Stimulated activated CD4-positive, alpha-beta T cell treated with anti-CD3 and anti-CD28 coated beads, Interleukin-4, amount 100 ng/mL, for 48 hours (primary cell): ENCODE data around the gene SIL1.
"Not testable (repeated sequence)": the region's sequence is repeated elsewhere in the genome, so short reads cannot be mapped to it uniquely, and the experiment has no call there.

Experiments
- DNase-seq, 2 donors: peaks; one replicate each; pipeline ENCODE4 v3.0.0-alpha.2; 2020; ENCODE audit warnings: low read depth in 2 of 2

Gene SIL1

GRCh38 chr5:139108063-139108824 is 89.9 kb downstream of the SIL1 start:
- DNase-seq, result no peak

DNA sequence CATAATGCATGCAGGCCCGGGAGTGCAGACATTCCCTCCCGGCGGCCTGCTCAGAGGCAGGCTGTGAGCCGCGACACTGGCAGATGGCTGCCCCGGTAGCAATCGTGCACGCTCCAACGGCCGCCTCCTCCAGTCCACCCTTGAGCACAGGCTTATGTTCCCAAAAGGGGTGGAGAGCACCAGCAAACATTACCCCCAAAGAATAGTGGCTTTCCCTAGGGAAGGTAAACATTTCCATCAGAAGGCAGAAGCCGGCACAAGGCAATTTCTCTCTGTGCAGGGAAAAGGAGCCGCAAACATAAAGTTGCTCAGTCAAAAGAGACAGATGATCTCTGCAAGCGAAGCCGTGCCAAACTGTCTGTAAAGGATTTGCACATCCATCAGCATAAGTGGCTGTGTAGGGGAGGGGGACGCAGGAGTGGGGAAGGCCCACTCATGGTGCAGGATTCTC is 92.5 kb downstream of the SIL1 start:
- no peak for DNase-seq

DNA sequence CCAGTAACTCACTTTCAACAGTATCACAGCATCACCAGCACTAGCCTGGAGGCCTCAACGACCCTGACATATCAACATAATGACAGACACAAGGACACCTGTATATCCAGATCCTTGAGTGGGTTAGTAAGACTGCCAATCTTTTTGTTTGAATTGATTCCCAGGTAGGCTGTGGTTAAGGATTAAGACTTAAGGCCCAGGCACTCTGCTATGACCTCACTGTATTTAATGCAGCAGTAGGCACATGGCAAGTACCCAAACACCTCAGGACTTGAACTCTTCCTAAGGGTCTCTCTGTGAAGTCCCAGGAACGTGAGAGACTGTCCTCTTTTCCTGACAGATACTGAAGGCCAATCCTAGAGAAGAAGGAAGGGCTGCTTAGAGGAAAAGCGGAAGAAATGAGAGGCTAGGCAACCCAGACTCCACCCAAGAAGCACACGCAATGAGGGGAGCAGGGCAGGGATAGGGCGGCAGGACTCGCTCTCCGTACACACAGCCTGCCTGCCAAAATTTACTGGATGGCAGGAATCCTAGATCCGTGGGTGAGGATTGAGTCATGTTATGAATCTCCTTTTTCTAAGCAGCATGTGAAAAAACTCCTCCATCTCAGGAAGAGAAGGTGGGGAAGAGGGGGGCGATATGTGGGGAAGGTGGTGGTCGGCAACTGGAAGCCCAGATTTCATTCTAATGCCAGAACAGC is 93.4 kb downstream of the SIL1 start:
- no peak for DNase-seq

DNA sequence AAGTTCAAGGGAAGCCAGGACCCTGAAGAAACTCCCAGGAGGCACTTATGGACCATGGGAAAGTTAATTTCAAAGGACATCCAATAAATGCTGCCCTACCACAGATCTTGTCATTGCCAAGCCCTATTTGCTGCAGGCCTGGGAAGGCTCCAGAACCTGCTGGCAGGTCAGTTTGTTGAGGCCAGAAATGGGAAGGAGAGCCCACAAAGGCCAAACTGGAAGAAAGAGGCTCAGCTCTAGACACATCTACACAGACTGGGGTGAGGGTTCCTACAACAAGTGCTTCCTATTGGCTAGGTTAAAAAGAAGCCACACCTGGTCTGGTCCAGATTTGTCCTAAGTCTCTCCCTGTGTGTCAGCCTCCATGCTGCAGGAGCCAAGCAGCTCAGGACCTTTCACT is 94.4 kb downstream of the SIL1 start:
- no peak for DNase-seq

DNA sequence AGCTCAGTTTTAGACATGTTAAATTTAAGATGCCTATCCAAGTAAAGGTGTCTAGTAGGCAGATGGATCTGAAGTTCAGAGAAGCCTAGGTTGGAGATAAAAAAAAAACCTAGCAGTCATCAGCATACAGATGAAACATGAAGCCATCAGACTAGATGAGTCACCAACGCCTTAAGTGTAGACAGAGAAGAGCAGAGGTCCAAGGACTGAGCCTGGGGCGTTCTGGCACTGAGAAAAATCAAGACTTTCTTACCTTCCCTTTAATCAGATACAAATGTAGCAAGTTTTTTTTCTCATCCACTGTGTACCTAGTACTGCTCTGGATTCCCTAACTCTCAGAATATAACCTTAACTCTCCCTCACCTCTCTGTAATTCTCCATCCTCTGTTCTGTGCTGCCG is 97.3 kb downstream of the SIL1 start:
- DNase-seq, result no peak

DNA sequence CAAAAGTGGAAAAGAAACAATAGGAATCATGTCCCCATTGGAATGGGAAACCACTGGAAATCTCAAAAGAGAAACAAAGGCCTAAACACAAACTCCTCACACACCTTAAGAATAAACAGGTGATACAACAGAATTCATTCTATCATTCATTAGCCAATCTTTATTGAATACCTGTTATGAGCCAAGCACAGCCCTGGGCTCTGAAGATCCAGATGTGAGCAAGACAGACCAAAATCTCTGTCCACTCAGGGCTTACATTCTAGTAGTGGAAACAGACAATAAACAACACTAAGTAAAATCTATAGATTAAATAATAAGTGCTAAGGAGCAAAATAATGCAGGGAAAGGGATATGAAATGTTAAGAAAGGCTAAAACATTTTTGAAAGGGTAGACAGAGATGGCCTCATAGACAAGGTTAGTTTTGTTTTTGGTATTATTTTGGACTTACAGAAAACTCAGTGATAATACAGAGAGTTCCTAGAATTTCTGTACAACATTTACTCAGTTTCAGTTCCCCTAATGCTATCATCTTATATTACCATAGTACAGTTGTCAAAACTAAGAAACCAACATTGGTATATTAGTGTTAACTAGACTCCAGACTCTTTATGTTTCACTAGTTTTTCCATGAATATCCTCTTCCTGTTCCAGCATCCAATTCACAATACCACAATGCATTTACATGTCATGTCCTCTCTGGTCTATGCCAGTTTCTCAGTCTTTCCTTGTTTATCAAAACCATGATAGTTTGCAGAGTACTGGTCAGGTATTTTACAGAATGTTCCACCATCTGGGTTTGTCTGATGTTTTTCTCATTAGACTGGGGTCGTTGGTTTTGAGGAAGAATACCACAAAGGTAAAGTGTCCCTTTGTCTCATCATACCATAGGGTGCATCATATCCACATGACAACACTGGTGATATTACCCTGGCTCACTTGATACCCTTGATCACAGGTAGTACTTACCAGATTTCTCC is 103.7 kb downstream of the SIL1 start:
- DNase-seq, result no peak

- no peak for DNase-seq
These were observed 105.3 kb downstream of the SIL1 start for GRCh38 chr5:139092741-139093343.

GRCh38 chr5:139091439-139092156 is 106.6 kb downstream of the SIL1 start:
- DNase-seq, result no peak

GRCh38 chr5:139090581-139090980 is 107.6 kb downstream of the SIL1 start:
- DNase-seq, result no peak

DNA sequence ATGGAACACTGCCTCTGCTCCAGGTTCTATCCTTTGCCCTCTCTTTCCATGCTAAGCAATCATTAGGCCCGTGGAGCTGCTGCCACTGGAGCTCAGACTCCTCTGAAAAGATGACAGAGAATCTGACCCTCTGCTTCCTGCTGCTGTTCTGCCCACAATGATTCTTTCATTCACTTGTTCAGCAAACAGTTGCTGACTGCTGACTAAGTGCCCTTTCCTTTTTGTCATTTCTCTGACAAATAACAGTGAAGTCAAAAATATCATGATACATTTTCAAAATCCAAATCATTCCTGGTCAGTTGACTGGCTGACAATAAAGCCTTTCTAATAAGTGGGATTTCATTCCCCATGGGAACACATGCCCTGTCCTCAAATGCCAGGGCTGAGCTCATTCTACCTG is 110.1 kb downstream of the SIL1 start:
- DNase-seq, result no peak

DNA sequence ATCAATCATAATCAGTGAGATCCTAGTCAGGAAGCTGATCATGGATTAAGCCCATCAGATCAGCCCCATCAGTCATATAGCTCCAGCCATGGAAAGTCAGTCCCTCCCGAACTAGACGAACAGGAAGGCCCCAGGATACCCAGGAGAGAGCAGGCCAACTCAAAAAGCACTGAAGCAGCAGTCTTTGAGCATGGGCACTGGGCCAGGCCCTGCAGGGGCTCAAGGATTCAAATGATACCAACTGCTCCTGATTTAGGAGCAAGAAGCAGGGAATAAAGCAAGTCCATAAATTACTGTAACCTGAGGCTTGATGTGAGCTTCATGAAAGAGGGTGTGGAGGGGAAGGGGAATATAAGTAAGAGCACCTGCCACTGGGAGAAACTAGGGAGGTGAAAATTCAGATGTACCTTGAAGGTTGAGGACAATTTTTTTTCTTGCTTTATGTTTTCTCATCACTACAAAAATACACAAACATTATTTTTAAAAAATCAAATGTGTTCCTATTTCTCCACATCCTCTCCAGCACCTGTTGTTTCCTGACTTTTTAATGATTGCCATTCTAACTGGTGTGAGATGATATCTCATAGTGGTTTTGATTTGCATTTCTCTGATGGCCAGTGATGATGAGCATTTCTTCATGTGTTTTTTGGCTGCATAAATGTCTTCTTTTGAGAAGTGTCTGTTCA is 115.2 kb downstream of the SIL1 start:
- DNase-seq, result no peak

GRCh38 chr5:139079991-139080610 is 118.1 kb downstream of the SIL1 start:
- no peak for DNase-seq

GRCh38 chr5:139079225-139079990 is 118.8 kb downstream of the SIL1 start:
- DNase-seq, result no peak

- no peak for DNase-seq
These were observed 119.8 kb downstream of the SIL1 start for GRCh38 chr5:139078345-139078744.

DNA sequence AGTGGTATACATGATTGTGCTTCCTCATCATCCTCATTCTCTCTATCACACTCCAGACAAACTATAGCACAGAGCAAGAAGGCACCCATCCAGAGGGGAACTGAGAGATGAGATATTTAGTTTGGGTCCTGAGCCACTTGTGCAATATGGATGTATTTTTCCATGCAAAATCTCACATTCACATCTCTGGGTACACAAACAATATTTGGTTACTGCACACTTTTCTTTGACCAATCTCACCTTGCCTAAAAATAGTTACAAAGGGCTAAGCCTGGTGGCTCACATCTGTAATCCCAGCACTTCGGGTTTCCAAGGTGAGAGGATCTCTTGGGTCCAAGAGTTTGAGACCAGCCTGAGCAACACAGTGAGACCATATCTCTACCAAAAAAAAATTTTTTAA is 120.3 kb downstream of the SIL1 start:
- DNase-seq, result no peak

DNA sequence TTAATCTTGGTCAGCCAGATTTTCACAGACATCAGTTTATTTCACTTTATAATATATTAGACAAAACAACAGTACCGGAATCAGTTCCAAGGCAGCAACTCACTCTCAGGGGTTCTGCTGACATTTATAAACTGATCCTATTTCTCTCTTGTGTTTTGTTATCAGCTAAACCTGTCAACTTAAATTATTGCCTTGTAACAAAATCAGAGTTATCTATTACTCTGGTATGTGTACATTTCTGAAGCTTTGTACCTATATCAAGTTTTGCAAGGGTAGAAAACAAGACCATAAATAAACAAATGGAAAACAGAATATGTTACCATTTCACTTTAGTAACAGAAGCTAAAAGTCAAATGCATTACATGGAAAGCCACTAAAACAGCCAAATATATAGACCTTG is 122.1 kb downstream of the SIL1 start:
- DNase-seq, result no peak

DNA sequence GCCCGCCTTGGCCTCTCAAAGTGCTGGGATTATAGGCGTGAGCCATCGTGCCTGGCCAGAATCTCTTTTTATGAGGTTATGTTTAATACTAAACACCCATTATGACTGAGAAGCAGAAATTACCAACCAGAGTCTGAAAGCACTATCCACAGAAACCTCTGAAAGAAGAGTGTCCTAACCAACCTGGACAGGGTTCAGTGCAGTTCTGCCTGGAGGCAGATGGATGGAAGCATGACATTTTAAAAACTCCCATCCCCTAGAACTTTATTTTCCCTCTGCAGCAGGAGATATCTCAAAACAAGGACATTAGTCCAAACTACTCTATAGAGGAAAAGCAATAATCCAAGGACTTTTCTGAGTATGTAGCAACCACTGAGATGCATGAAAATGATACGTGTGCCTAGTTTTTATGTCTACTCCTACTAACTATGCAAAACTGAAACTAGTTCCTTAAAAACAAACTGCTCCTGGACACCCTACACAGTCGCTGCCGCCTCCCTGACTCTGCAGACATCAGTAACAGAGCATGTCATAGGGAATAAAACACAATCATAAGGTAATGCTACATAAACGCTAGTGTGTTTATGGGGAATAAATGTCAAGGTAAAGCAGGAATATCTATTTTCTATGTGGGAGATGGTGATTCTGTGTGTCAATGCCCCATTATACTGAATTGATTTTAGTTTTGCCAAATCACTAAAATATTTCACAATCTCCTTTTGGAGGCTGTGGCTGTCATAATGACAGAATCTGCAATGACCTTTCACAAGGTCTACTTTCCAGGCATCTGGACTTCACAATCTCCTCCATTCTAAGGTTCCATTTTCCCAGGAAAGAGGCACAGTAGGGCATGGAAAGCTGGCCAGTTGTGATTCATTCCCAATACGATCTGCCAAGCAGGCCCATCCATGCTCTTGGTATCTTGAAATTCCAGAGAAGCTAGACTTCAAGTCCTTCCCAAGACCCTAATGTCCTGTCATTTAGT is 122.8 kb downstream of the SIL1 start:
- DNase-seq, result no peak

- DNase-seq, result not testable (repeated sequence)
These were observed 124.2 kb downstream of the SIL1 start for GRCh38 chr5:139073956-139074355.
